Stimulated activated CD4-positive, alpha-beta T cell treated with anti-CD3 and anti-CD28 coated beads, Interleukin-4, amount 100 ng/mL, for 24 hours (primary cell): ENCODE measurements around the gene RAB11FIP5.

Source experiments
- DNase-seq: peaks from one replicate; pipeline ENCODE4 v3.0.0-alpha.2; 2020

RAB11FIP5 gene

GRCh38 chr2:73082523-73083410 lies 30.0 kb downstream of the RAB11FIP5 start:
- DNase-seq = no peak

- DNase-seq = no peak
Observed at GRCh38 chr2:73081181-73081671, 31.5 kb downstream of the RAB11FIP5 start.

DNA sequence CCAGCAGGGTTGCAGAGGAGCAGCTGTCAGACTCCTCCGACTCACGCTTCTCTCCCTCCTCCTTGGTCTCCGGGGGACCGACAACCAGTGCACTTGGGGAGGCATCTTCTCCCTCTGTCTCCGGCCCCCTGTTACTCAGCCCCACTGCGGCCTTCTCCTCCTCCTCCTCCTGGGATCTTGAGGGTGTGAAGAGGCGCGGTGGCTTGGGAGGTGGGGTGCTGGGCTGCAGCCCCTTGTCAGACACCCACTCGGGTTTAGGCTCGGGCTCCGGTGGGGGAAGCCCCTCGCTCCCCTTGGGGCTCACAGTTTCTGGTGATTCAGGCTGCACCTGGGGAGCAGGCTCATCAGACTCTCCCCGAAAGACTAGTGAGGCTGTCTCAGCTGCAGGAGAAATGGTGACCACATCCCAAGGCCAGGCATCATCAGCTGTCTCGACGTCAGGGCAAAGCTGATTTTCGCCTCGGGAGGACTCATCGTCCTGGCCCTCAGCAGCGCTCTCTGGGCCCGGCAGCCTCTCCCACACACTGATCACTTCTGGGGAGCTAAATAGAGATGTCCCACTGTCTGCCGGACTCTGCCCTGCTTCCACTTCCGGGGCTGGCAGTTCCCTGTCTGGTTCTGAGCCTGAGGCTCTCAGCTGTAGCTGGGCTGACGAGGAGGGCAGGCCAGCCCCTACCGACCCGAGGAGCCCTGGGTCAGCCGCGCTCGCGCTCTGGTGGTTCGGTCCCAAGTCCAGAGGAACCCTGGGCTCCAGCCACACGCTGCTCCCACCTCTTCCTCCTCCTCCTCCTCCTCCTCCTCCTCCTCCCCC lies 32.2 kb downstream of the RAB11FIP5 start:
- no peak for DNase-seq

GRCh38 chr2:73079636-73080035 lies 33.1 kb downstream of the RAB11FIP5 start:
- DNase-seq = no peak

DNA sequence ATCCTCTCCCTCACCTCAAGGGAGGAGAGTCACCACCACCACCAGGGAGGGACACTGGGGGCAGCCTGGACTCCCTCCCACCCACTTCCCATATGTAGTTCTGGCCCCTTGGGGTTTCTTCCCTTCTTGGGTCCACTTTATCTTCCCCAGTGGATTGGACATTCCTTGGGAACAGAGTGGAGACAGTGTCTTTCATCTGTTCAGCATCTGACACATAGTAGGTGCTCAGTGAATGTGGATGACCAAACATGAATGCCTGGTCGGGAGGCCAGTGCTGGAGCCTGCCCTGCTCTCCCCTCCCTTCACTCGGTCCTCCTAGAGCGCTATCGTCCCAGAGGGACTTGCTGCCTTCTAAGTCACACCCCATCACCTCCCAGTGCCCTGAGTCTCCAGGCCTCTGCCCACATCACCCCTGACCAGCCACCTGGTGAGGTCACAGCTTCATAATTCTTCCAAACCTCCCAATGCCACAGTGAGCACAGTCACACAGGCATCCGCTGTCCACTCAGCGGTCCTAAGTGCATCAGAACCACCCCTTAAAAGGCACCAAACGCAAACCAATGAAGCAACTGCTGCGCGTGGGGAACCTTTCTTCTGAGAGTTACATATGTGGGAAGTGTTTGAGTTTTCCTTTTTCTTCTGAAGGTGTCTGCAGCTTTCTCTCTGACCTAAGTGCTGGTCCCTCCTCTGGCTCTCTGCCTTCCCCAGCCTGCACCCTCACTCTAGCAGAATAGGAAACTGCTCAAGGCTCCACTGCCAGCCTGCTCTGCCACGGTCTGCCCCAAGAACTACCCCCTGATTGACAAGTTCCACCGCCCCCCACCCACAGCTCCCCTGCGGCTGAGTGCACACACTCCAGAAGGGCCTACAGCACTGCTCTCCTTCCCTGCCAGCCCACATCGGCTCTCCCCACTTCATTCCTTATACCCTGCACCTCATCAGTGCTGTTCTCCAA lies 34.0 kb downstream of the RAB11FIP5 start:
- DNase-seq = no peak

DNA sequence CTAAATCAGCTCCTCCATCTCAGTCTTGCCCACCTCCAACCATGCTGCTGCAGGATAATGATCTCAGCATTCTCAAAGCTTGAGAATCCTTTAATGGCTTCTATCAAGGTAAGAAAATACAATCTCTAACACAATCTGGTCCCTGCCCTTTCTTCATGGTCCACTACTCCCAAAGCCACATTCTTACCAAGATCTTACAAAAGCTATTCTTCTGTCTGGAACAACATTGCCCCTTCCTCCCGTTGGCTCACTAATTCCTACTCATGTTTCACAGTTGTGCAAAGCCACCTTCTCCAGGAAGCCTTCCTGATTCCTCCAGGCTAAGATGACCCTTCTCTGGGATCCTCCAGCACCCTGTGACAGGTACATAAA lies 35.3 kb downstream of the RAB11FIP5 start:
- DNase-seq = no peak

DNA sequence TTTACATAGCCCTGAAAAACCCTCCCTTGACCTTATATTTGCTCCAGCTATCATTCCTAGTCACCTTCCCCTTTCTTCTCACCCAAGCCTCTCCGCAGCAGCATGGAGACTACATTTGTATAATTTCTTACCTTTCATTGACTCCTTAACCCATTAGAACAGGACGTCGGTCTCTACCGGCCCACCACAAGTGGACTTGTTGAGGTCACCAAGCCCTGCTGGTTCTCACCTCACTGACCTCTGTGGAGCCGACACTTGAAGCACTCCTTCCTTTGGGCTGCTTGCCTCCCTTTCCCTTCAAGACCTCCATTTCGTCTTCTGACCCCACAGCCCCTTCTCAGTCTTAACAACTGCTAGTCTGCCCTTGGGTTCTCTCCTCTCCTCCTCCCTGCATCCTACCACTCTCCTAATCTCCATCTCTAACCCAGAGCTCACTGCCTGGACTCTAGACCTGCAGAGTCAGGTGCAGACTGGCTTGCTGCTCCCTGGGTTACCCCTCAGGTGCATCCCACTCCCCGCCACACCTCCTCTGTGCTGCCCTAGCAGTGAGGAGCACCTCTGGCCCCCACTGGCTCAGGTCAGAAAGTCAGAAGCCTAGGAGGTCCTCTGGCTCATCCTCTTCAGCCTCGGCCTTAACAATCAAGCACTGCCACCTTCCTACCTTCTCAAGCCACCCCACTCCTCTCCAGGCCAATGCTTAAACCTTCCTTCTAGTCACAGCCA lies 35.9 kb downstream of the RAB11FIP5 start:
- no peak for DNase-seq

- no peak for DNase-seq
Observed at GRCh38 chr2:73075477-73076373, 37.0 kb downstream of the RAB11FIP5 start.

DNA sequence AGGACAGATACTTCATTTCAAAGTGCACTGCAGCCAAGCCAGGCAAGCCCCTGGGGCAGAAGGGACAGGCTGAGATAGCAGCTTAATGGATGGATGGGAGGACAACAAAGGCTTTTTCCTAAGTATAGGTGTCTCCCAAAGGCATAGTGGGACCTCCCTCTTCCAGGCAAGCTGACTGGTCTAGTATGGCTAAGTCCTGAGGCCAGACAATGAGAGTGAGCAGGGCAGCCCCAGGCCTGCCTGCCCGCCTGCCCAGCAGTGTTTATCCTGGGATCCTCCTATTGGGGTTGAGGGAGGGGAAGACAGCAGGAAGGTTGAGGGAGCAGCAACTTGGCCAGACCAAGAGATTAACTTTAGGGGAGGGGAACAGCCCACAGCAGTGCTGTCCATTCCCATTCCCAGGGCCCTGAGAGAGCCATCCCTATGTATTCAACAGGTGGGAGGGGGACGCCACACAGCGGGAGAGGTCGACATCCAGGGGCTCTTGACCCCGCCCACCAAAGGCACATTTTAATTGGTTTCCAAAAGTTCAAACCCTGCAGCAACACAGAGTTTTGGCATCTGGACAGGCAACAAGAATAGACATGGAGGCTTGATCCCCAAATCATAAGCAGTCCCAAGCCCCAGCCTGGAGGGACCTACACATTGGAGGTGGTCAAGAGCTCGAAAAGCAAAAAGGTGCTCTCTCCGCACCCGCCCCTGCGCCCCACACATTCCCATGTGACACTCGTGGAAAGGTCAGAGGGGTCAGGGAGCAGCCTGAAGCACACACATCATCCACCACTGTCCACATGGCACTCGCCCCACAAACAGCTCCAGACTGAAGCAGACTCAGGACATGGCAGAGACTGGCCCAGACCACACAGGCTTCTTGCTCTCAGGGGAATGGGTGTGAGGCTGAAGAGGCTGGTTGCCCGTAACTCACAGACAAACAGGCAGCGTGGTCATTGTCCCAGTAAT lies 38.4 kb downstream of the RAB11FIP5 start:
- DNase-seq = no peak

DNA sequence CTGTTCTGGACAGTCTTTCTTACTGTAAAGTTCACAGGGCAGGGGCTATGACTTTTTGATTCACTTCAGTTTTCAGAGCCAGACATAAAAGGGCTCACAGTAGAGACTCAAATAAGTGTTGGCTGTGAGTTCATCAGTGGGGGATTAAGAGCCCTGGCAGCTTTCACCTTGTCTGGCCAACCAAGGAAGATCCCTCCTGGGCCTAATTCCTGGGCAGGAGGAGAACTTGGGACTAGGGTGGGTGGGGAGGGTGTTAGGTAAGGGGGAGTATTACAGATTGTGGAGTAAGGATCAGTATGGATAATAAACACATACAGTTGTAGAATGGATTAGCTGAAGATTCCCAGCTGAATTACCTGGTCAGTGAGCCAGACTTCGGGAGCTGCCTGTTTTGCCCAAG lies 40.3 kb downstream of the RAB11FIP5 start:
- DNase-seq = no peak

- DNase-seq = no peak
Observed at GRCh38 chr2:73072129-73072395, 40.7 kb downstream of the RAB11FIP5 start.

GRCh38 chr2:73071360-73072128 lies 41.2 kb downstream of the RAB11FIP5 start, which contains the start of gene SFXN5:
Gene SFXN5 (minus strand): TSS chr2:73071712. CDS start chr2:73071705, 7 bp downstream.
- peak; percentile 96 for DNase-seq

GRCh38 chr2:73070643-73071359 lies 41.9 kb downstream of the RAB11FIP5 start:
- DNase-seq = peak; percentile 47

DNA sequence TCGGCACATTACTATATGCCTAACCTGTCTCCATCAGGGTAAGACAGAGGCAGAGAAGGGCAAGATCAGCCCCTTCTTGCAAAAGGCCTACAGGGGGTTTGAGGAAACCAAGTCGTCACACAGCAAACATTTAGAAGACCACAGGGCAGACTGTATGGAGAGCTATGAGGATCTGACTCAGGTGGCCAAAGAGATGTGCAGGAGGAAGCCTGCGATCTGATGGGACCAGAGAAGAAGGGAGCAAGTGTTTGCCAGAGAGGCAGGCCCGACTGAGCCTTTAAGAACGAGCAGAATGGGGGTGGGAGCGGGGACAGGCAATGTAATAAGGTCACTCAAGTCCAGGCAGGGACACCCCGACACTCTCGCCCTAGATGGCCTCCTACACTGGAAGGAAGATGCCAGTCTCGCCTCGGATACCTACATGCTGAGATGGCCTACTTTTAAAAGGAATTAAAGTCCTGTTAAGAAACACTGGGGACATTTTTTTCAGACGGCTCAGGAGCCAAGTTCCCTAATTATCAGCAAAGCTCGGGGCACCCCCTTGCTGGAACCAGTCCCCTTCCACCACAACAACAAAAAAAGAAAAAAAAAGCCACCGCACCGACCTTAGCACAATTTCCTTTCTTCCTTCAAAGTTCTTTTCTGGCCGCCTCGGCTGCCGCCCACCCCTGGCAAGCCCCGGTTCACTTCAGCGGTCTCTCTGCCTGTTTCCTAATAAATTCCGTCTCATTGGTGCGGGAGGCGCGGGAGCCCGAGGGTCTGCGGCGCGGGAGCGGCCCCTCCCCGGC lies 42.7 kb downstream of the RAB11FIP5 start:
- no peak for DNase-seq

DNA sequence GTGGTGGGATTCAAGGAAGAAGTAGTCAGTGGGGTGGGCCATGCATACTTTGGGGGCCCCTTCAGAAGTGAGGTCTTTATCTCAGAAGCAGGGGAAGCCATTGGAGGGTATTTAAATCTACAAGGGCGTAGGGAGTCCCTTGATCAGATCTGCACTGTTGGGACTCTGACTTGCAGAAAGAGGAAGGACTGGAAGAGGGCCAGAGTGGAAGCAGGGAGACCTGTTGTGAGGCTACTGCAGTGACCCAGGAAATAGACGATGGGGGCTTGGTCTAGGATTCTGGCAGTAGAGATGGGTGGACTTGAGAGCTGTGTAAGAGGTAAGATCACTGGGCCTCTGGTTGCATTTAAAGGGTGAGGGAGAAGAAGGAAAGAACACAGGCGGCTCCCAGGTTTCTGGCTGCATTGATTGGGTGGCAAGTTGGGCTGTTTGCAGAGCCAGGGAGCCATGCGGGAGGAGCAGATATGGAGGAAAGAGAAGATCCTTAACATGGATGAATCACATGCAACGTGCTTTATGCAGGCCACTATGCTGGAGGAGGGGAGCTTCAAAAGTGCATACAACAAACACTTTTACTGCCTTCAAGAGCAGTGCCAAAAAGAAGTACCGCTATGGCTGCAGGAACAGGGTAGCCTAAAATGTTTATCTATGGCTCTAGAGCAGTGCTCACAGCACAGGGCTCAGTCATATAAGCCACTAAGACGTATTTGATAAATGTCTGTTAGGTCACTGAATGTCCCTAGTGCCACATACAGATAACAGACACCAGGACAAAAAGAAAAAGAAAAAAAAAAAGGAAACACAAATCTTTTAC lies 43.5 kb downstream of the RAB11FIP5 start:
- DNase-seq = no peak

DNA sequence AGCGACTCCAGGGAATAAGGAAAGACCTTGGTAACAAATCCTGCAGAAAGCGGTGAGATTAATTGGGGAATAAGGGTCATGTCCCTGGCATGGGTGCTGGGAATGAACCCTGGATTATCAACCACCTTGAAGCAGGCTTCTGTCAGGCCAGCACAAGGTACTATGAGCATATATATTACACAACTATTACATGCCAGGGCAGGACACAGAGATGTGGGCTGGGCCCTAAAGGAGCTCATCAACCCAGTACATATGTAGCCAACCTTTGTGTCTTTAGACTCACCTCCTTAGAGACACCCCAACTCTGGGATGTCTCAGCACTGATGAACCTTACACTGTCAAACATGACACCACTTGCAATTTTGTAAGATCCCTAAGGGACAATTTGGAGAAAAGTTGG lies 44.6 kb downstream of the RAB11FIP5 start:
- no peak for DNase-seq

DNA sequence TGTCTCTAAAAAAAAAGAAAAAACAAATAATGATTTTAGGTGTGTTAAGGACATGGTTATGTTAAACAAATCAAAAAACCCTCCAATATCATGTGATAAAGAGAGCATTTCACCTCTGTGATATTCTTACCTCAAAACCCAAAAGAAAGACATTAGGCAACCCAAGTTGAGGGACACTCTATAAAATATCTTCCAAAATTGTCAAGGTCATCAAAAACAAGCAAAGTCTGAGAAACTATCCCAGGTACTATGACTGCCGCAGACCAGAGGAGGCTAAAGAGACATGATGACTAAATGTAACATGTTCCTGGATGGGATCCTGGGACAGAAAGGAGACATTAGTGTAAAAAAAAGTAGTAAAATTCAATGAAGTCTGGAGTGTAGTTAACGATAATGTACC lies 45.7 kb downstream of the RAB11FIP5 start:
- DNase-seq = no peak
